ENCODE measurements around the gene DCAF8.

DCAF8 gene

DNA sequence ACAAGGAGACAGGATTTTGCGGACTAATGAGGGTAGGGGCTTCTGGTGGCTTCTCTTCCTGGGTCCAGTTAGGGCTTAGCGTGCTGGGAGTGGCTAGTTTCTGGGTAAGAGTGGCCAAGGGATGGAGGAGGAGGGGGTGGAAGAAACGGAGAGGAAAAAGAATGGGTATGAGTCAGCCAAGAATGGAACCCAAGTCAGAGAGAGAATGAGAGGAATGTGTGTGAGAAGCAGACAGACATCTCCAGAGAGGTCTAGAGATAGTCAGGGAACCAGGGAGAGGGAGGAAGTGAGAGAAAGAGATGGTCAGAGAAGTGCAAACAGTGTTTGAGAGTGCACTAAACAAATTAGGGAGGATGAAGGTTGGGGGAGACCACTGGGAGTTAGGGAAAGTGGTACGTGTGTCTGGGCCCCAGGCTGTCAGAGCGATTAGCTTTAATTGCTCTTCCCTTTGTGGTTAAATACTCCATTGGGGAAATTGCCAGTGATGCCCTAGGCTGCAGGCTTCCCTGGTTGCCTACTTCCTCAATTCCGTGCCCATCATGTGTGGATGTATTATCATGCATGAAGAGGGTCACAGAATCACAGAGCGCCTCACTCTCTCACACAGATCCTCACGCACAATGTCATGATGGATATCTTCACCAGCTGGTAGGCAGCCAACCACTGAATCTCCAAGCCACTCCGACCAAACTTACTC lies 55.8 kb downstream of the DCAF8 start:
- Histone ChIP-seq H3K36me3 (ENCODE audit: control insufficient read depth, insufficient read depth, low read length) (peaks cover 3% of the 10 kb centered on the region), H3K9me3 (ENCODE audit: control insufficient read depth, insufficient read depth, low read length) (no peaks in the 10 kb centered on the region), H3K4me1 (ENCODE audit: control insufficient read depth, insufficient read depth, low read length) (peaks cover 41% of the 10 kb centered on the region), H3K9ac (ENCODE audit: low read depth, low read length) (no peak overlapping the region), H3K27me3 (ENCODE audit: control insufficient read depth, insufficient read depth, low read length) (no peaks in the 10 kb centered on the region), H3K4me3 (ENCODE audit: low read depth, low read length) (peak overlapping the region; percentile 86)

DNA sequence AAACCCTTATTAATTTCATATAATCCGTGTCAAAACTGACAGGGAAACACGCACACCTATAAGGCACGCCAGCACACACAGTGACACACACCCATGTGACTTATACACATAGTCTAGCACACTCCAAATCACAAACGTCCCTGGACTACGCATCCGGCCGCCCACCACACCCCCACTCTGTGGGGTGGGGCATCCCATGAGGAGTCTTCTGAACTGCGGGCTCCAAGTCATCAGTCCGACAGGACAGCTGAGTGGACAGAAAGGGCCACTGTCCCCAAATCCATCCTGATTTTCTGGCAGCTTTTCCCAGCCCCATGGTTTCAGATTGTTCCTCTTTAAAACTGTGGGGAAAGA lies 56.3 kb downstream of the DCAF8 start:
- Histone ChIP-seq H3K9ac (ENCODE audit: low read depth, low read length) (peak overlapping the region; percentile 80), H3K27me3 (ENCODE audit: control insufficient read depth, insufficient read depth, low read length) (no peaks in the 10 kb centered on the region), H3K9me3 (ENCODE audit: control insufficient read depth, insufficient read depth, low read length) (no peaks in the 10 kb centered on the region), H3K36me3 (ENCODE audit: control insufficient read depth, insufficient read depth, low read length) (no peaks in the 10 kb centered on the region), H3K4me3 (ENCODE audit: low read depth, low read length) (peak overlapping the region; percentile 86), H3K4me1 (ENCODE audit: control insufficient read depth, insufficient read depth, low read length) (peaks cover 39% of the 10 kb centered on the region)

DNA sequence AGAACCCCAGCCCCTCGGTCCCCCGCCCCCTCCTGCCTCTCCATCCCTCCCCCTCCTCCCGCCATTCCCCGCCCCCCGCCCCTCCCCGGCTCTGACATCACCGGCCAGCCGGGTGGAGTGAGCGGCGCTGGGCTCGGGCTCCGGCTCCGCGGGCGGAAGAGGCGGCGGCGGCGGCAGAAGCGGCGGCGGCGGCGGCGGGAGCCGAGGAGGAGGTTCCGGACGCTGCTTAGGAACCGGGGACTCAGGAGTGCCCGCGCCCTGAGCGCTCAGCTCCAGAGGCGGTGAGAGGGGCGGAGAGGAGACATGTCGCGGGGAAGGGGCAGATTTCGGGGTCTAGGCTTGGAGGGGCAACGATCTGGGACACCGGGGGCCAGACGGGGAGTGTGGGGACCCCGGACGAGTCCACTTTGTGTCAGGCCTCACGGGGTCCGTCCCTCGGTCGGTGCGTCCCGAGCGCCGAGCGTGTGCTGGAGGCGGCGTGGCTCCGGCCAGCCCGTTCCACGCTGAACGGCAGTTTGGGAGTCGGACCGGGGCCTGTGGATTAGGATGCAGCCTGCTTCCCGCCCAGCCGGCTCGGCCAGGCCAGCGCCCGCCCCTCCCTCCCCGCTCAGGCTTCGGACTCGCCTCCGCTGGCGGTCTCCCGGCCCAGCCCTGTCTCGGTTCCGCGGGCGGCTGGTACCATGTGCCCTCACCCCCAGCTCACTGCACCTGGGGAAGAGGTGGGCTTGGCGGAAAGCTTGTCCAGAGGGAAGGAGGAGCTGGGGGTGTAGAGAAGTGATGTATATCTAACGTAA lies 56.9 kb downstream of the DCAF8 start, which contains the start of gene PEA15:
TSS of gene PEA15 (plus strand) at position 143 of the 794 bp plus-strand sequence. CDS start 6,161 bp downstream, outside the sequence.
- Histone ChIP-seq H3K9me3 (ENCODE audit: control insufficient read depth, insufficient read depth, low read length) (no peaks in the 10 kb centered on the region), H3K4me3 (ENCODE audit: low read depth, low read length) (peak within 1 kb of the TSS; percentile 86), H3K27me3 (ENCODE audit: control insufficient read depth, insufficient read depth, low read length) (no peaks in the 10 kb centered on the region), H3K9ac (ENCODE audit: low read depth, low read length) (peak within 1 kb of the TSS; percentile 80), H3K4me1 (ENCODE audit: control insufficient read depth, insufficient read depth, low read length) (peaks cover 34% of the 10 kb centered on the region), H3K36me3 (ENCODE audit: control insufficient read depth, insufficient read depth, low read length) (no peaks in the 10 kb centered on the region)

DNA sequence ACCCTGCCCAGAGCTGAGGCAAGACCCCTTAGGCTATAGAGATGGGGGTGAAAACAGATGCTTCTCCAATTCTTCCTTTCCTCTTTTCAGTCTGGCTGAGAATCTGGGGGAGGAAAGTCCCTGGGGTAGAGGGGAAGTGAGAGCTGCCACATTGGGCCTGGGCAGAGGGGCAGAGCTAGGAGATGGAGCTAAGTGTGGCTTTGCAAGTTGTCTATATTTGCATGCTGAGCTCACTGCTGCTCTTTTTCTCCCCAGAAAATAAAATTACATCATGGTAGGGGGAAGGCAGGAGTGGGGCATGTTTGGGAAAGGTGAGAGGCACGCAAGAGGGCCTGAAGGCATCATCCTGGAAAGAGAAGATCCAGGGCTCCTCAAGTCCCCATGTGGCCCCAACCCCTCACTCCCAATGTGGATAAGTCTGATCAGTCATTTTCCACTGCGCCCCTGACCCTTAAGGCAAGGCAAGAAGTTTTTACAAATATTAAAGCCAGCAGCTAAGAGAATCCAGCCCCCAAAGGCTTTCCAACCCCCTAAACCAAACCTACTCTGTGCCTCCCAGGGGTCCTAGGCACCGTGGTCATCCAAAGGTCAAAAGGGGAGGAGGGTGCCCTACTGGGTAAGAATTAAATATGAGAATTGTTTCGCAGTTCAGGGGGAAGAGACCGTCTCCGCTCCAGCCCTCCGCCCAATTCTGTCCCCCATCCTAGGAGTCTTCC lies 57.7 kb downstream of the DCAF8 start:
- H3K9me3 ChIP-seq (ENCODE audit: control insufficient read depth, insufficient read depth, low read length): no peaks in the 10 kb centered on the region
- no peaks in the 10 kb centered on the region for H3K27me3 ChIP-seq (ENCODE audit: control insufficient read depth, insufficient read depth, low read length)
- H3K36me3 ChIP-seq (ENCODE audit: control insufficient read depth, insufficient read depth, low read length): no peaks in the 10 kb centered on the region
- H3K9ac ChIP-seq (ENCODE audit: low read depth, low read length): no peak overlapping the region
- H3K4me1 ChIP-seq (ENCODE audit: control insufficient read depth, insufficient read depth, low read length): peaks cover 27% of the 10 kb centered on the region
- peak overlapping the region; percentile 16 for H3K4me3 ChIP-seq (ENCODE audit: low read depth, low read length)

DNA sequence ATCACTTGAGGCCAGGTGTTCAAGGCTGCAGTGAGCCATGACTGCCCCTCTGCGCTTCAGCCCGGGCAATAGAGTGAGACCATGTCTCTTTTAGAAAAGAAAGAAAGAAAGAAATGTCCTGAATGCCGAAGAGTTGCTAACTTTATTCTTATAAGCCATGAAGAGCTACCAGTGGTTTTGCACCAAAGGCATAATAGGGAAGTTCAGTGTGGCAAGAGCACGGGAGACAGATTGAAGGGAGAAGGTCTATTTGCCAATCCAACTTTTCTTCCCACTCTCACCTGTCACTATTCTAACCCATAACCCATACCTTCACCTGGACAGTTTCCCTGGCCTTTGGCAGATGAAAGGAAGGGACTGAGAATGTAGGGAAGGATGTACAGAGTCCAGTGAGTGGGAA lies 61.6 kb downstream of the DCAF8 start:
- H3K9ac ChIP-seq (ENCODE audit: low read depth, low read length): no peak overlapping the region
- no peak overlapping the region for H3K4me3 ChIP-seq (ENCODE audit: low read depth, low read length)
- H3K4me1 ChIP-seq (ENCODE audit: control insufficient read depth, insufficient read depth, low read length): peaks cover 6% of the 10 kb centered on the region
- no peaks in the 10 kb centered on the region for H3K36me3 ChIP-seq (ENCODE audit: control insufficient read depth, insufficient read depth, low read length)
- H3K9me3 ChIP-seq (ENCODE audit: control insufficient read depth, insufficient read depth, low read length): no peaks in the 10 kb centered on the region
- no peaks in the 10 kb centered on the region for H3K27me3 ChIP-seq (ENCODE audit: control insufficient read depth, insufficient read depth, low read length)

DNA sequence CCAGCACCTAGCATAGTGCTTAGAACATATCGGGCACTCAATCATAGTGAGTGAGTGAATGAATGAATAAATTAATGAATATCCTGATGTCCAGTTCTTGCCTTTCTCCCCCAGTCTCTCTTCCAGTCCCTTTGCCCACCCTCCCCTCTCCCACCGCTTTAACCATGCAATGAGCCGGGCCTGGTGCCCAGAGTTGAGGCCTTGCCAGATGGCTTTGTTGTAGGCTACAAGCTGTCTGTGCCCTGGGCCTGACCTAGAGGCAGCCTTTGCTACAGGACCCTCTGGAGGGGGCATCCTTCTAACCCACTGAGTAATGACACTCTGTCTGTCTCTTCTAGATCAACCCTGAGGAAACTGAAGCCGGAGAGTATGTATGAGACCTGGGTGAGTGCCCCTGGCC lies 65.1 kb downstream of the DCAF8 start:
- H3K9ac ChIP-seq (ENCODE audit: low read depth, low read length): no peak overlapping the region
- peaks cover 11% of the 10 kb centered on the region for H3K4me1 ChIP-seq (ENCODE audit: control insufficient read depth, insufficient read depth, low read length)
- H3K27me3 ChIP-seq (ENCODE audit: control insufficient read depth, insufficient read depth, low read length): no peaks in the 10 kb centered on the region
- no peak overlapping the region for H3K4me3 ChIP-seq (ENCODE audit: low read depth, low read length)
- no peaks in the 10 kb centered on the region for H3K9me3 ChIP-seq (ENCODE audit: control insufficient read depth, insufficient read depth, low read length)
- H3K36me3 ChIP-seq (ENCODE audit: control insufficient read depth, insufficient read depth, low read length): no peaks in the 10 kb centered on the region

DNA sequence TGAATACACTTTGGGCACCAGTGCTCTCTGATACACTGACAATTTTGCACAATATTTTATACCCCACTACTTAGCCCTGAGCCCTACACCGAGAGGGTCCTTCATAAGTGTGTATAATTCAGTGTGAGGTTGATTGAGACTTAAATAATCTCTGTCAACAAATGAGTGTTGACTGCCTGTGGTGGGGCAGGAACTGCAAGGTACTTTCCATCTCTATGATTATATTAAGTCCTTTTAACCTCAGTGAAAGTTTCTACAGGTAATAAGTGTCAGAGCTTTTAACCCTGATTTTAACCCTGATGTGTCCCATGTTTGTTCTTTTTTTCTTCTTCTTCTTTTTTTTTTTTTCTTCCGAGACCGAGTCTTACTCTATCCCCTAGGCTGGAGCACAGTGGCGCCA lies 66.2 kb downstream of the DCAF8 start:
- Histone ChIP-seq H3K27me3 (ENCODE audit: control insufficient read depth, insufficient read depth, low read length) (no peaks in the 10 kb centered on the region), H3K4me1 (ENCODE audit: control insufficient read depth, insufficient read depth, low read length) (peaks cover 11% of the 10 kb centered on the region), H3K9me3 (ENCODE audit: control insufficient read depth, insufficient read depth, low read length) (no peaks in the 10 kb centered on the region), H3K9ac (ENCODE audit: low read depth, low read length) (no peak overlapping the region), H3K4me3 (ENCODE audit: low read depth, low read length) (no peak overlapping the region), H3K36me3 (ENCODE audit: control insufficient read depth, insufficient read depth, low read length) (no peaks in the 10 kb centered on the region)

DNA sequence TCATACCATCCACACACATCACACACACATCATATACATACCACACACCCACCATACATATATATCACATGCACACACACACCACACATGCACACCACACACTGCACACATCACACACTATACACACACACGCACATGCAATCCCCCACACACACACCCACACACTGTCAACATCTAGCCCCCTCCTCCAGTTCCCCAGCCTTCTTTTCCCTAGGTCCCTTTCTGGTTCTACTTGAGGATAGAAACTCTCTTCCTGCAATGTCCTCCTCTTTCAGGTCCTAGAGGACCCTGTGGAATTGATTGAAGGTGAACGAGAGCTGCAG lies 67.7 kb downstream of the DCAF8 start:
- Histone ChIP-seq H3K9me3 (ENCODE audit: control insufficient read depth, insufficient read depth, low read length) (no peaks in the 10 kb centered on the region), H3K4me3 (ENCODE audit: low read depth, low read length) (no peak overlapping the region), H3K4me1 (ENCODE audit: control insufficient read depth, insufficient read depth, low read length) (peaks cover 11% of the 10 kb centered on the region), H3K9ac (ENCODE audit: low read depth, low read length) (no peak overlapping the region), H3K27me3 (ENCODE audit: control insufficient read depth, insufficient read depth, low read length) (no peaks in the 10 kb centered on the region), H3K36me3 (ENCODE audit: control insufficient read depth, insufficient read depth, low read length) (no peaks in the 10 kb centered on the region)

DNA sequence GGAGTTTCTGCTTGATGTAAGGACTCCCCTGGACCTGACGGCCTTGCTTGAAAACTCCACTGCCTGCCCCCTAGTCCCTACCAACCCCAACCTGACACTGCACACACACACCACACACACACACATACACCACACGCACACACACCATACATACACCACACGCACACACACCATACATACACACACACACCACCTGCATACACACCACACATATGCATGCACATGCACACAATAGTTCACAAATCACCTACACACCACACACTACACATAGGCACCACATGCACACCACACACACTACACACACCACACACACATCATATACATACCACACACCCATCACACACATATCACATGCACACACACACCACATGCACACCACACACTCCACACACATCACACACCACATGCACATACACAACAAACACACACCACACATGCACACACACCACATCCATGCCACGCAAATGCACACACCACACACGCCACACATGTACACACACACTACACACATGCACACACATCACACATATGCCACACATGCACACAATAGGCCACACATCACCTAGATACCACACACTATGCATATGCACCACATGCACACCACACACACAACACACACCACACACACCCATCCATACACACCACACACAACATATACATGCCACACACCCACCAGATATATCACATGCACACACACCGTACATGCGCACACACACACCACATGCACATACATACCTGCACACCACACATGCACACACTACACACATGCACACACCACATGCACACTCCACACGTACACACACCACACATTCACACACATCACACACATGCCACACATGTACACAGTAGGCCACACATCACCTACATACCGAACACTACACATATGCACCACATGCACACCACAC lies 68.3 kb downstream of the DCAF8 start:
- no peak overlapping the region for H3K9ac ChIP-seq (ENCODE audit: low read depth, low read length)

DNA sequence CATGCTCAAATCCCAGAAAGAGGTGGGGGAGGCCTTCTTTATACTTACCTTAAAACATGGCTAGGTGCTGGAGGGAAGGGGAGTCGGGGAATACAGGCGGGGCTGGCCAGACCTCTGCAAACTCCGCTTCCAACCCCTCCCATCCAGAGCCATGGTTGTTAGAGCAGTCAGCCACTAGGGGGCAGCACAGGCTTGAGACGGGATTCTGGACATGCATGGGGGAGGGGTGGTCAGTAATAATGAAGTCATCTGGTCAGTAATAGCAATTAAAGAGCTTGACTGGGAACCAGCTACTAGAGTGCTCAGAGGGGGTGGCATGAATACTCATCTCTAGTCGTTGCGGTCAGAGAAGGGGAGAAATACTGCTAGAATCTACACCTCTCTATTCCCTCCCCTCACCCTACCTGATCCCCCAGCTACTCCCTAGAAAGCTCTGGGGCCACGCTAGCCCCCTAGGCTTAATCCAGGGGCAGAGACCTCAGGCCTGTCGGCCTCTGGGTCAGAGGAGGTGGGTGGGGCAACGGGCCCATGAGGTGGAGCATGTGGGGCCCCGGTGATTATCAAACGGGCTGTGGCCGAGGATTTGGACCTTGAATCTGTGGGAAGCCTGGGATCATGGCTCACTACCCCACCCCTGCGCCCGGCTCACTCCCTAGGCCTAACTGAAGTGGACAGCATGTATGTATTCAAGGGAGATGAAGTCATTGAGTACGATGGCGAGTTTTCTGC lies 69.1 kb downstream of the DCAF8 start:
- Histone ChIP-seq H3K27me3 (ENCODE audit: control insufficient read depth, insufficient read depth, low read length) (no peaks in the 10 kb centered on the region), H3K36me3 (ENCODE audit: control insufficient read depth, insufficient read depth, low read length) (no peaks in the 10 kb centered on the region), H3K9me3 (ENCODE audit: control insufficient read depth, insufficient read depth, low read length) (no peaks in the 10 kb centered on the region), H3K4me3 (ENCODE audit: low read depth, low read length) (peak overlapping the region; percentile 18), H3K4me1 (ENCODE audit: control insufficient read depth, insufficient read depth, low read length) (peaks cover 11% of the 10 kb centered on the region), H3K9ac (ENCODE audit: low read depth, low read length) (no peak overlapping the region)

More for the DNA sequence above, 68.3 kb downstream of the DCAF8 start:
- no peaks in the 10 kb centered on the region for H3K27me3 ChIP-seq (ENCODE audit: control insufficient read depth, insufficient read depth, low read length)
- H3K4me1 ChIP-seq (ENCODE audit: control insufficient read depth, insufficient read depth, low read length): peaks cover 11% of the 10 kb centered on the region
- H3K9me3 ChIP-seq (ENCODE audit: control insufficient read depth, insufficient read depth, low read length): no peaks in the 10 kb centered on the region
- no peak overlapping the region for H3K4me3 ChIP-seq (ENCODE audit: low read depth, low read length)
- no peaks in the 10 kb centered on the region for H3K36me3 ChIP-seq (ENCODE audit: control insufficient read depth, insufficient read depth, low read length)

DNA sequence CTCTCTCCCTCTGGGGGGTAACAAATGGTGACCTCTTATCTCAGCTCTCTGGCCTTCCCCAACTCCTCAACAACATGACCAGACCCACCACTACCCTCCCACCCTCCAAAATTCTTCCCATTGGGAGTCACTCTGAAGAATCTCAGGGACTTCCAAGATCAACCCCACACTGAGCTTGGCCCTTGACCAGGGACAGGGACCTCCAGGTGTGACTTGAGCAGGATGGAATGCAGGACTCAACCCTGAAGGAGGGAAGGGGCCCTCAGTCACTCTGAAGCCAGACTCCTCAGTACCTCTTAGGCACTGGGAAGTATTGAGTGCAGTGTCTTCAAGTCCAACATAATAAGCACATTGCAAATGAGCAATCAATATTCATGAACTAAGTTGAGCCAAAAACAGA lies 70.1 kb downstream of the DCAF8 start:
- H3K9ac ChIP-seq (ENCODE audit: low read depth, low read length): no peak overlapping the region
- no peaks in the 10 kb centered on the region for H3K36me3 ChIP-seq (ENCODE audit: control insufficient read depth, insufficient read depth, low read length)
- H3K4me1 ChIP-seq (ENCODE audit: control insufficient read depth, insufficient read depth, low read length): peaks cover 11% of the 10 kb centered on the region
- no peaks in the 10 kb centered on the region for H3K27me3 ChIP-seq (ENCODE audit: control insufficient read depth, insufficient read depth, low read length)
- no peak overlapping the region for H3K4me3 ChIP-seq (ENCODE audit: low read depth, low read length)
- H3K9me3 ChIP-seq (ENCODE audit: control insufficient read depth, insufficient read depth, low read length): no peaks in the 10 kb centered on the region

Measured in iPS-15b (cell line).